HG03442 (cell line): ENCODE measurements around the gene C11orf54.

Experiments used
- ATAC-seq: cut with Tn5 transposase; IDR thresholded peaks from one replicate; pipeline ENCODE4 v1.9.1; 2021; ENCODE audit warnings: mild to moderate bottlenecking, moderate library complexity; ENCODE audit not compliant: unreplicated experiment

Gene C11orf54

GRCh38 chr11:93741094-93741881 lies at the start of gene C11orf54, which contains the start of gene TAF1D:
C11orf54 (plus strand) TSS chr11:93741672; CDS start chr11:93747394, 5,722 bp downstream.
TAF1D (minus strand) TSS chr11:93741495; CDS start chr11:93739304, 2,191 bp downstream.
- peak; percentile 78 for ATAC-seq

GRCh38 chr11:93694109-93694508 lies 47.4 kb upstream of the C11orf54 start:
- no peak for ATAC-seq

- ATAC-seq = no peak
These were observed 46.9 kb upstream of the C11orf54 start for GRCh38 chr11:93694557-93694956.

GRCh38 chr11:93697611-93698010 lies 43.9 kb upstream of the C11orf54 start:
- no peak for ATAC-seq

GRCh38 chr11:93700830-93701229 lies 40.6 kb upstream of the C11orf54 start:
- ATAC-seq = no peak

- no peak for ATAC-seq
These were observed 37.2 kb upstream of the C11orf54 start for GRCh38 chr11:93704237-93704636.

GRCh38 chr11:93710239-93710638 lies 31.2 kb upstream of the C11orf54 start:
- no peak for ATAC-seq

GRCh38 chr11:93712678-93713077 lies 28.8 kb upstream of the C11orf54 start:
- no peak for ATAC-seq

GRCh38 chr11:93715797-93716396 lies 25.6 kb upstream of the C11orf54 start:
- no peak for ATAC-seq

GRCh38 chr11:93717501-93717900 lies 24.0 kb upstream of the C11orf54 start:
- ATAC-seq = no peak

GRCh38 chr11:93718057-93718563 lies 23.4 kb upstream of the C11orf54 start:
- ATAC-seq = peak; percentile 92

GRCh38 chr11:93719310-93719709 lies 22.2 kb upstream of the C11orf54 start:
- ATAC-seq = no peak

- no peak for ATAC-seq
These were observed 20.9 kb upstream of the C11orf54 start for GRCh38 chr11:93720522-93720921.

- ATAC-seq = no peak
These were observed 17.4 kb upstream of the C11orf54 start for GRCh38 chr11:93724089-93724488.

- no peak for ATAC-seq
These were observed 13.3 kb upstream of the C11orf54 start for GRCh38 chr11:93727985-93728791.

- ATAC-seq = no peak
These were observed 12.7 kb upstream of the C11orf54 start for GRCh38 chr11:93728792-93729128.

- no peak for ATAC-seq
These were observed 12.3 kb upstream of the C11orf54 start for GRCh38 chr11:93729129-93729616.

GRCh38 chr11:93730108-93731107 lies 11.1 kb upstream of the C11orf54 start:
- ATAC-seq = no peak

GRCh38 chr11:93732237-93732892 lies 9.1 kb upstream of the C11orf54 start:
- no peak for ATAC-seq
